B cell (primary cell): ENCODE data around the gene PPP6R2.

ENCODE experiments used
- CTCF ChIP-seq: fragments of 200-600 bp; IDR thresholded peaks from one replicate; pipeline ENCODE4 v1.8.0; 2022; ENCODE audit warnings: antibody characterized with exemption, mild to moderate bottlenecking
- EZH2 ChIP-seq: IDR thresholded peaks from 2 replicates; pipeline ENCODE4 v1.6.1; 2012; ENCODE audit warnings: borderline replicate concordance, low read depth, mild to moderate bottlenecking, moderate library complexity, low read length; ENCODE audit not compliant: insufficient read depth, poor library complexity, severe bottlenecking

GRCh38 chr22:50320116-50320515 lies 23.0 kb upstream of the PPP6R2 start:
- TF ChIP-seq CTCF (no peak), EZH2 (no peak)
